Measurements from ENCODE around the gene AIFM1.

The AIFM1 gene

DNA sequence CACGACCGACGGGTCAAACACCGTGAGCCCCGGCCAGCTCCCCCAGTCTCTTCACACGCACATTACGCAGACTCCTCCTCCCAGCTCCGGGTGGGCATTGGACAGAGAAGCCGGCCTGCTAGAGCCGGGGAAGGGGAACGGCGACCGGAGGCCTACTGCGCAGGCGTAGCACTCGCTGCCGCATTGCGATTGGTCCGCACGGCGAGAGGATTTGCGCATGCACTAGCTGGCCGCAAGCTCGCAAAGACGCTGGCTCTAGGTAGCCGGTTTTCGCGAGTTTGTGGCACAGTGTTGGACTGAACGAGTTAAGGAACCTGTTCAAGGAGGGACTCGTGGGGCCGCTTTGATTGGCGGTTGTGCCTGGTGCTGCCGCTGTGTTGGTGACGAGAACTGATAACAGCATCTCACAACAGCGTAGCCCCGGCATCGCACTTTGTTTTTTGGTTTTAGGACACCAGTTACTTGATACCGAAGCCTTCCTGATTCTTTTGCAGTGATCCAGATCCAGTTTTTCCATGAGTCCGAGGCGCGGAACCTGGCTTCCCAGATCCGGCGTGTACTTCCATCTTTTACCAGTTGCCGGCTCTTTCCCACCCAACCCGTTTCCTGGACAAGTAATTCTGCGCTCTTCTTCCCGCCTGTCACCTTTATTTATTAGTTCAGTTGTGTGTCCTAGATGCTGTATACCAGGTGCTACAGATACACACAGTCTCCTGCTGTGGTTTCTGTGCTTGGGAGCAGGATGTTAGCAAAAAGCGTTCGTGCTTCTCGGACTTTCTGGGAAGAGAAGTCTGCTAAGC, at the start of gene AIFM1:
Gene AIFM1, minus strand, starts transcription at position 139 of the 800 bp plus-strand sequence. CDS start 185 bp downstream, outside the sequence.
- peak; percentile 84 to 86 for DNase-seq

DNA sequence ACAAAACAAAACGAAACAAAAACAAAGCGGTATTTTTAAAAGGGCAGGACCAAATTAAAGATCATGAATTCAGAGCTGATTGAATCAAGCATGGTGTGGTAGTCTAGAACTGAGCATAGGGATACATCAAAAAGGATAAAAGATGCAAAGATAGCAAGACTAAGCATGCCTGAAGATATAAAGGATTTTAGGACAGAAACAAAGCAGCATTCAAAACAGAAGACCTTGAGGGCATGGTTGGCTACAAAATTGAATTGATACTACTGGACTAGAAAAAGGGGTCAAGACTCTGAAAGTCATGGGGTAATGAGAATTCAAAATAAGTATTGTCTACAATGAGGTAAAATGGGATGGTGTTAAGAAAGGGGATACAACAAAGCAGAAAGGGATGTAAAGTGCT, 47.7 kb upstream of the AIFM1 start:
- DNase-seq = no peak

DNA sequence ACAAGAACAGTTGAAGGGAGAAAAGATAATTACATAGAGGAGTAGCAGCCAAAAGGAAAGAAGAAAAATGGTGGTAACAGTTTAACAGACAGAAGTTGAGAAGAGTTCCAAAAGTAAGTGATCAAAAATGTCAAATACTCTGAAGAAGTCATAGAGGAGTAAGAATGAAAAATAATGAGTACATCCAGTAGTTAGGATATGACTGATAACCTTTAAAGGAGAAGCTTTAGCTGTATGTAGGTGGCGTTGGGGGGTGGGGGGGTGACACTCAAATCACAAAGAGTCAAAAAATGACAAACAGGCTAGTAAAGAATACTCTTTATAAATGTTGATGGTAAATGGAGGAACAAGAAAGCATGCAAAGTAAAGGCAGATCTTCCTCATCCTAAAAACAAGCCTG, 46.7 kb upstream of the AIFM1 start:
- DNase-seq = no peak

DNA sequence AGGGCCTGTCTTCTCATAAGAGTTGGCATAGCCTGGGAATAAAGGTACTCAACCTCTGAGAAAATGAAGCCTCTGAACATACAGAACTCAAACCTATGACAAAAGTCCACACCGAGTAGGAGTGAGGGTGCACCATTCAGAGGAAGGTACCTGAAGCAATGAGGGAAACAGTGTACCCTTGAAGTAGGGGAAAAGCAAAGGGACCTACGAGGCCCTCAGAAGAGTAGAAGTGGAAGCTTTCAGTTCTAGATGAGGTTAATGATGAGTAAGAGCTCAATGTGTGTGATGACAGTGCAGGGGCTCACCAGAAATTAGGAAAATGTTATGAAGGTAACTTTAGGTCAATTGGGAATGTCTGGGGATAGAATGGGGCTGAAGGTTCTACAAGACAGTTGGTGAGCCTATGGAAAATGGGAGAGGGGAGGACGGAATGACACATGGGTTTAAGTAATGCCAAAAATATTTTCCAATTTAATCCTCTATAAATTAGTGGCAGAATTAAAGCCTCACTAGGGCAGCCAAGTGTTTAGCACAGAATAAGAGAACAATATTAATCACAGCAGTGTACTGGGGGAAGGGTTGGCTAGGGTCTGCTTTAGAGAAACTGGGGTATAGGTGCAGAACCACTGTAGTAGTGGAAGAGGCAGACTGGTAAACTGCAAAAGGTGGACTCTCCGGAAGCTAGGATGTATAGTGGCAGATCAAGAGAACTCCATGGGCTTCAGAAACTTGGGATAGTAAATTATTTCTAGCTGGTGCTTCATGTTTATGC, 46.0 kb upstream of the AIFM1 start:
- DNase-seq = no peak

DNA sequence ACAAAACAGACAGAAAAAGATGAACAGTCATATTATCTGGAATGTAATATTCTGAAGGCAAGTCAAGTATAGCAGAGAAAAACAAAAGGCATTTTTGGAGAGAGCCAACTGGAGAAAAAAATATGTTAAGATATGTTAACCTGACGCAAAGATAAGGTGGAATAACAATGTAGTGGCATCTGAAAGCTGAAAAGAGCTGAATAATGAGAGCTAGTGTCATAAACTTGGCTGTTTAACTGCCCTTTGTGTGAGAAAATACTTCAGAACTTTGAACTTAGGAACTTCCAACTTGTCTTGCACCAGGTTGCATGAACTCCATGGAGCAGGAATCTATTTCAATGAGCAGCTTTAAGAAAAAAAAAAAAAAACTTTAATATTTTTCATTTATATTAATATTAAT, 39.0 kb upstream of the AIFM1 start:
- no peak for DNase-seq

DNA sequence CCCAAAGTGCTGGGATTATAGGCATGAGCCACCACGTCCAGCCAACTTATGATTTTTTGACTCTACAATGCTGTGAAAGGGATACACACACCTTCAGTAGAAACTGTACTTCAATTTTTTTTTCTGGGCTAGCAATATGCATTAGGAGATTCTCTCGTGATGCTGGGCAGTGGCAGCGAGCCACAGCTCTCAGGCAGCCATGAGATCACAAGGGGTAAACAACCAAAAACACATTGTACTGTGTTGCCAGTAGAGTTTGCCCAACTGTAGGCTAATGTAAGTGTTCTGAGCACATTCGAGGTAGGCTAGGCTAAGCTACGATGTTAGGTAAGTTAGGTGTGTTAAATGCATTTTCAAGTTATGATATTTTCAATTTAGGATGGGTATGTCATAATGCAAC, 31.8 kb upstream of the AIFM1 start:
- no peak for DNase-seq

DNA sequence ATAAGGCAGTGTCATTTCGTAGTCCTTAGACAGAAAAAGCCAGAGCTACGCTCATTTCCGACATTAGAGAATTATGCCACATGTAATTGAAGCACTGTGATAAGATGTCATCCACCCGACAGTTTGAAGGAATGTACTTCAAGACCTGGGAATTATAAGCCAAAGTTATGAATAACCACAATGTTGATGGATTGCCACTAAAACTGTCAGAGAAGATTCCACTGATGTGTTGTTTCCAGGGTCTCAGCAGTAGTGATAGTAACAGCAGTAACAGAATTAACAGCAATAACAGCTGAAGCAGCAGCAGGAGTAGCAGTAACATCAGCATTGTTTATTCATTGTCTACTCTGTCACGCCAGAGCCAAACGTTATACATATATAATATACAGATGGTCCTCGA, 30.8 kb upstream of the AIFM1 start:
- DNase-seq = no peak

DNA sequence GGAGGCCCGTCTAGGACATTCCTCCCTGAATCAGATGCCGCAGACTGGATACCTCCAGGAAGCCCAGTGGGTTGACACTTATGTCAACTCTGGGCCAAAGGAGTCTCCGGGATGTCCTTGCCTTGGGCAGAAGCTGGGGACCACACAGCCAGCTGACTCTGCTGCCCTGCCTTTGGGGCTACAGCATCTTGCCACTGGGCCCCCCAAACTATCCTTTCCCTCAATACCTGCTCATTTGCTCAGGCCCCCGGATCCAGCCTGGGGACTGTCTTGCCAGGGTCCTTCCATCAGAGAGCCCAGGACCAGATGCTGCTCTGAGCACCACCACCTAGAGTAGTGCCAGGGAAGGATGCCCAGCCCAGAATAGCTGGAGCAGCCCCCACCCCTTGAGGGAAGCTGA, 25.2 kb upstream of the AIFM1 start:
- no peak for DNase-seq

DNA sequence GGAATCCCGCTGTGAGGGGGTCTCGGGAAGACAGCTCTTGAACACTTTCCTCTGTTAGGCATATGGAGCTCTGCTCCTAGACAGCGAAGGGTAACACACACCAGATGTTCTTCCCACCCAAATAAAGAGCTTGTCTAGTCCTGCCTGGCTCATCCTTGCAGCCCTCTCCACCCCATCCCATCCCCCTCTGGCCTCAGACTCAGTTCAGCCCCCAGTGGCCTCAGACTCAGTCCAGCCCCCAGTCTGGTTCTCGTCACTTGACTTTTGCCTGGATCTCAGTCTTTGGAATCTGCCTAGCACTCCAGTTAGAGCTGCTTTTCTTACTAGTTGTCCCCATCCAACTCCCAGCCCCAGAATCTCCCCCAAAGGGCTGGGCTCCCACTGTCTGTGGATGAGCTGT, 21.0 kb upstream of the AIFM1 start:
- DNase-seq = no peak

DNA sequence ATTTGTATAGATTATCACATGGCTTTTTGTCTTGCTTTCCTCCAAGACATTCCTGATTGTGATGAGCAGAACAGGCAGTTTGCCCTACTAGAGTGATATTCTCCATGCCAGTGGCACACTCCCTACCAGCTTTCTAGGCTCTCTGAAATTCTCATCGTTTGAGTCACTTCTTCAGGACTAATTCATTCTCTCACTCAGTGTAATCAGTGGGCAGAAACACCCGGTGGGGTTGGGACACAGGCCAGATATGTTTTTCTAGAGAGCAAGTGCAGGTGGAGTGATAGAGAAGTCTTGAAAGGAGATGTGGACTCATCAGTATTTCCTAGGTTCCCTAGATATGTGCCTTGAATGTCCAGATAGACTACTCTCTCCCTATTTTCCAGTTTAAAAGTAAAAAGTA, 19.2 kb upstream of the AIFM1 start:
- DNase-seq = no peak

DNA sequence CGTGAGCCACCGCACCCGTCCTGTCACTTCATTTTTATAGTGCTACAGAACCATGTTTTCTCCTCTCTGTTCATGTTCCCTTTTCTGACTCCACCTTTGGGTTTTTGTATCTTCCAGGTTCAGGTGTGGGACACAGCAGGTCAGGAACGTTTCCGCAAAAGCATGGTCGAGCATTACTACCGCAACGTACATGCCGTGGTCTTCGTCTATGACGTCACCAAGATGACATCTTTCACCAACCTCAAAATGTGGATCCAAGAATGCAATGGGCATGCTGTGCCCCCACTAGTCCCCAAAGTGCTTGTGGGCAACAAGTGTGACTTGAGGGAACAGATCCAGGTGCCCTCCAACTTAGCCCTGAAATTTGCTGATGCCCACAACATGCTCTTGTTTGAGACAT, 18.5 kb upstream of the AIFM1 start:
- DNase-seq = no peak

DNA sequence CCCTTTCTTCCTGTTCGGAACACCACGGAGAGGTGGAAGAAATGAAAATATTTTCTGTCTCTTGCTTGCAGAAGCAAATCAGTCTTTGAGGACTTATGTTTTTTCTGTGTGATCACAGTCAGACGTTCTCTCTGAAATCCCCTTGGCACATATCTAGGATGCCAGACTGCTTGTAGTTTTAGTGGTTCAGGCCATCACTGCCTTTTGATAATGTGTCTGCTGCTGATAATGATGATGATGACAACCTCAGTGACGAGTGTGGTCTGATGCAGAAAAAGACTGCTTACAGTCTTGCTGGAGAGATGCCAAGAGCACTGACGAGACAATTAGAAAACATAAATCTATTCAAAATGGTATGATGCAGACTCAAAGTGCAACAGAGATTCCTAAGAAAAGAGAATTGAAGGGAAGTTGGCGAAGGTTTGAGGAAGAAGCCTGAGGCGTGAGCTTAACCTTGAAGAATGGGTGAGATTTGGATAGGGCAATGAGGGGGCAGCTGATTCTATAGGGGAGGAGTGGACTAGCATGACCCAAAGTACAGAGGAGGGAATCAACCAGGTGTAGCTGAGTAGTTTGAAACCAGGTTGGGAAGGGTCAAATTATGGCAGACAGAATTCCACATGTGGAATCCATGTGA, 14.1 kb upstream of the AIFM1 start:
- DNase-seq = no peak

DNA sequence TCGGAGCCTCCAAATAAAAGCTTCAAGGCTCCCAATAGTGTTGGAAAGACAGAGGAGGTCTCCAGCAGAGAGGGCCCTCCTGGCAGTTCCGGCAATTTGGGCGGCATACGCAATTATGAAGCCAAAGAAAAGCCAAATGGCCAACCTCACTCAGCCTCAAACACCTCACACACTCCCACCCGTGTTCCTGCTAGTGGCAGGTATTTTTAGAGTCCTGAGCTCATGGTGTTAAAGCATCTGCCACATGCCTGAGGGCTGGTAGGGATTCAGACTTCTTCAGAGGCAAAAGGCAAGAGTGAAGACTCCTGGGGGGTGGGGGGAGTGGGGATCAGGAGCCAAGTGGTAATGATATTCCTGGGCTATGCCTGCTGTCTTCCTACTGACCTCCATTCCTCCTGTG, 13.5 kb upstream of the AIFM1 start:
- no peak for DNase-seq

DNA sequence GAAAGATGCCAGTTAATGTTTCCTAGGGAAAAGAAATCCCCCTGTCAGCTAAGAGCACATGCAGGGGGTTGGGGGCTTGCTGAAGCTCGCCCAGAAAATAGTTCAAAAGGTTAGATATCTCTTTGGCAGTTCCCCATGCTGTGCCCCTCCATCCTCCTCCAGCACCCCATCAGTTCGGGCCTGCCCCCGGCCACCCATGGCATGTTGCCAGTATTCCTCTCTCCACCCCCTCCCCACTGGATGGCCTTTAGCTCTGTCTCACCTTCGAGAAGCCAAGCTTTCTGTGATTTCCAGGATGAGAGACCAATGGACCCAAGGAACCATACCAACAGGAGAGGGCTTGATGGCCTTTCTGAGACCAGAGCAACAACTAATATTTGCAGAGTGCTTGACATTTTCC, 11.3 kb upstream of the AIFM1 start:
- DNase-seq = no peak

DNA sequence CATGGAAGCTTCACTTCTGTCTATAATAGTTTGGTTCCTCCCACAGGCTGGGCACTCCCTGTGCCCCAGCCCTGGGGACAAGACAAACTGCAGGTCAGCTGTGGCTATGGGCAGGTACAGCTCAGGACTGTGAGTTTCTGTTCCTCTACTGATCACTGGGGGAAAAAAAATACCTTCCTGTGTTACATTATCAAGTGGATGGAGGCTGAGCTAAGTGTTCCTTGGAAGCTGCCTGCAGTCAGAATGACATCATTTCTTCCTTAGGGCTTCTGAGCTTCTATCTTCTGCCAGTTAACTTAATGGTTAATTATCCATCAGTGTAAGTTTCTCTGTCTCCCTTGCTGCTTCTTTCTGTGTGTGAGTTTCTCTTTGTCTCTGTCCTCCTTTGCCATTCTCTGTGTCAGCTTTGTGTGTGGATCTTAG, 10.7 kb upstream of the AIFM1 start:
- DNase-seq = no peak

DNA sequence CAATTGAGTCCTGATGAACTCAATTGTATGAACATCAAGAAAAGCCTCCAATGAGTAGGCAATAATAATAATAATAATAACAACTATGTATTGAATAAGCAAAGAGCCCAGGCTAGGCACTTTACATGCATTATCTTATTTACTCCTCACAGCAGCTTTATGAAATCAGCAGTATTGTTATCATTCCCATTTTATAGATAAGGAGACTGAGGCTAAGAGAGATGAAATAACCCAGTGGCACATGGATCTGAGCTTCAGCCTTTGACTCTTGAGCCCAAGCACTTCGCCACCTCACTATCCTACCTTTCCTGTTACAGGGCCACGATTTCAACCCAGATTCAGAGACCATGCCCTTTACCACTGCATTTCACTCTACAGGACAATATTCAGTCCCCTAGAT, 9.3 kb upstream of the AIFM1 start:
- DNase-seq = no peak

DNA sequence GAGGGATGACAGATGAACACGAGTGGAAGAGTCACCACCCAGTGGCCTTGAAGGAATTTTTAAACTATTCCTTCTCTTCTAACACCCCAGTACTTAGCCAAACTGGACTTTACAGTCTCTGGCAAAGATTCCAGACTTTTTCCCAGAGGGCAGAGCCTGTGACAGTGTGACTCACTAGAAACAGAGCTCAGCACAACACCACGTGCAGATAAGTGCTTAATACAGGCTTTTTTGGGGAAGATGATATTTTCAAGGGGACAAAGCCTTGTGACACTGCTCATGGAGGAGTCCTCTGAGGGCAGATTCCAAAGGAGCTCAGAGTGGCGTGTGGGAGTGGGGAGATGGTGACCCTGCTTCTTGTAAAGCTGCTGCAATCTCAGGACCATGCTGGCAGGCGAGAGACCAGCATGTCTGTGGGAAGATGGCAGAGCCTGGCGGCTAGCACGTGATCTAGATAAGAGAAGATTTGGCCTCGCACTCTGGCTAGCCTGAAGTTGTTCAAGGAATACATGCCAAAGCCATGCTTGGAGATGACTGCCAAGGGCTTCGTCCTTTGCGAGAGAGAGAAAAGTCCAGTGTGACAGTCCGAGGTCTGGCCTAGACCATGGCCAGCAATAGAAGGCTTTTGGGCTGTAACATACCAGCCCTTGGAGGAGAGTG, 8.5 kb upstream of the AIFM1 start:
- no peak for DNase-seq

DNA sequence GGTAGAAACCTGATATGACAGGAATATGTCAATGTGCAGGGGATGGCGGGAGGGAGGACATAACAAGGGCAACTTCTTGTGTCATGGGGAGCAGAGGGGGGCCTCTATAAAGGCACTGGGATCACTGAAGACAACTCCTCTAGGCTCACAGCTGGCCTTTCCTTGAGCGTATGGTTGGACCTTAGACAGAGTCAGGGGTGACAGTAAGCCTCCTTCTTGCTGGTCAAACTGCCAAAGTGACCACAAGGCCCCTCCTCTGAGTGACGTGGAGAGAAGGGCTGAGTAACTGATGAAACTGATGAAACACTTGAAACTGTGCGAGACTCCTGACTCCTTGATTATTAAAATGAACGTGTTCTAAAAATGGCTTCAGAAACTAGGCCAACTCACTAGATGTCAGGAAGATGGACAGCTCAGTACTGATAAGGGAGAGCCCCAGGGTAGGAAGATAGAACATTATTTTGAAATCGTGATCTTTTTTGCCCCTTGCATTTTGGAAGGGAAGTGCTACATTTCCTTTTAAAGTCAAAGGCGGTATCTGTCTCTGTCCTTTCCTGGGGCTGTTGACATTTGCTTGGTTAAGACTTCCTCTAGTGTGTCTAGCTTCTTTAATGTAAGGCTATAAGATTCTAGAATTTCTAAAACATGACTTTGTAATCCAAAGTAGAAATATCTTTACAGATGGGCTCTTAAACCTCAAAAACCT, 7.7 kb upstream of the AIFM1 start:
- DNase-seq = peak; percentile 66 to 71

DNA sequence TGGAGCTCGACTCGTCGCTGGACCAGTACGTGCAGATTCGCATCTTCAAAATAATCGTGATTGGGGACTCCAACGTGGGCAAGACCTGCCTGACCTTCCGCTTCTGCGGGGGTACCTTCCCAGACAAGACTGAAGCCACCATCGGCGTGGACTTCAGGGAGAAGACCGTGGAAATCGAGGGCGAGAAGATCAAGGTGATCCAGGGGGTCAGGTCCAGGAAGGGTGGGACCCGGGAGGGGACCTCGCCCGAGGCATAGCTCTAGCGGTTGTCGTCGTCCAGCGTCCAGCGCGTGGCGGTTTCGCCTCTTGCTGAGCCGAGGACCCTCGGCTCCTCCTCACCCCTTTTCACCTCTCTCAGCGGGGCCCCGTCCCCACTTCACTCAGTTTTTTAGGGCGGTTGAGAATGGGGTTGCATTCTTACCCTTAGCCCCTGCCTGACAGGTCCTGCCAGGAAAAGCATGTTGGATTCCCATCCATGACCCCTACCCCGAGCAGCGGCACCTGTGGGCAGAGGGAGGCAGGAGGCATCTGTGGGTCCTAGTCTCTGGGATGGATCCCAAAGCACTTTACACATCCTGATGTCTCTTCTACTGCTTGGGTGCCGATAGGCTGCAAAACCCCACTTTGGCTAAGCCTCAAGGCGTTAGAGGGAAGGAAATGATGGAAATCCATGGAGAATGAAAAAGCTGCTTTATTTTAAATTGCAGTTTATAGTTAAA, 6.6 kb upstream of the AIFM1 start:
- no peak for DNase-seq

DNA sequence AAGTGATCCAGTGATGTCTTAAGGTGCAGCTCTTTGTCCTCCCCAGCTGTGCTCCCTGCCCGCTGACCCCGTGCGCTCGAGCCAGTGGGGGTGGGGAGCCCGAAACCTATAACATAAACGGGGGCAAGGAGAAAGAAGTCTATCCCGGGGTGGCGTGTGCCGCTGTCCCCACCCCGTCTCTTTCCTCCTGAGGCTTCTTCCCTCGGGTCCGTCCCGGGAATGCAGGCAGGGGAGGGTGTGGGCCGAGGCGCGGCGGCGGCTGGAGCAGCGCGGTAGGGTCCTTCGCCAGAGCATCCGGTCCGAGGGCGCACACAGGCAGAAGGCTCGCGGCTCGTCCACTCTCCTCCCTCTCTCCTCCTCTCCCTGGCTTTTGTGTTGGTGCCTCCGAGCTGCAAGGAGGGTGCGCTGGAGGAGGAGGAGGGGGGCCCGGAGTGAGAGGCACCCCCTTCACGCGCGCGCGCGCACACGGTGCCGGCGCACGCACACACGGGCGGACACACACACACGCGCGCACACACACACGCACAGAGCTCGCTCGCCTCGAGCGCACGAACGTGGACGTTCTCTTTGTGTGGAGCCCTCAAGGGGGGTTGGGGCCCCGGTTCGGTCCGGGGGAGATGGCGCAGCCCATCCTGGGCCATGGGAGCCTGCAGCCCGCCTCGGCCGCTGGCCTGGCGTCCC, 5.9 kb upstream of the AIFM1 start, which contains the start of gene RAB33A:
Gene RAB33A, plus strand, starts transcription at position 517 of the 681 bp plus-strand sequence. Its CDS starts 101 bp downstream, at position 618.
- peak in 1 of 2 experiments; percentile 18 for DNase-seq

DNA sequence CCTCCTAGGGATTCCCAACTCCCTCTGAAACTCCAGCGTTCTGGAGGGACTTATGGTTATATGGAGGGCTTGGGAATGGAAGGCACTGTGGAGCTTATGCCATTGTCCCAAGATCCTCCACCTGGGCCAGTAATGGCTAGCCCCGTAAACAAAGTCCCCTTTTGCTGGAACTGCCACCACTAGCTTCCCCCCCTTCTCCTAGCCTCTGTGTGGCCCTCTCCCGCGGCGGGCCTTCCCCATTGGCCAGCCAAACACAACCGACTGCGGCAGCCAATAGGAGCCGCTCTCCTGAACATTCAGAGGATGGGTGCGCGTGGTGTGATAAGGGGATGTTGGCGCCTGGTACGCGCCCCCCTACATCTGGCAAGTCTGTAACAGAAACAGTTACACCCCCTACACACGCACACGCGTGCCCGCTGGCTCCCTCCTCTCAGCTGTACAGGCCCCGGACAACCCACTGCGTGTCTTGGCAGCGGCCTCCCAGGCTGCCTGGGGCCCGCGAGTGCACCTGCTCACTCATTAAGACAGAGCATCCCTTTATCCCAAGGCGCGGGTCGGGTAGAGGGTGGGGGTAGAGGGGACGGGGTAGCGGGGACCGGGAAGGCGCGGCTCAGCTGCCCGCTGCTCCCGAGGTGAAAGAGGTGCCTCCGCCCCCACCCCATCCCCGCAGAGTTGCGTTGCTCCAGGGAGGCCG, 5.3 kb upstream of the AIFM1 start:
- DNase-seq = peak; percentile 81 to 89
